NCI-H2171 treated with DMSO at 0.1 percent for 48 hours (cell line): ENCODE results near the gene CIROP.
"Not testable (repeated sequence)": the region's sequence is repeated elsewhere in the genome, so short reads cannot be mapped to it uniquely, and the experiment has no call there.

Experiments used
- DNase-seq: peaks from one replicate; lab custom pipeline; 2025; lab: John Stamatoyannopoulos, UW

Gene CIROP

DNA sequence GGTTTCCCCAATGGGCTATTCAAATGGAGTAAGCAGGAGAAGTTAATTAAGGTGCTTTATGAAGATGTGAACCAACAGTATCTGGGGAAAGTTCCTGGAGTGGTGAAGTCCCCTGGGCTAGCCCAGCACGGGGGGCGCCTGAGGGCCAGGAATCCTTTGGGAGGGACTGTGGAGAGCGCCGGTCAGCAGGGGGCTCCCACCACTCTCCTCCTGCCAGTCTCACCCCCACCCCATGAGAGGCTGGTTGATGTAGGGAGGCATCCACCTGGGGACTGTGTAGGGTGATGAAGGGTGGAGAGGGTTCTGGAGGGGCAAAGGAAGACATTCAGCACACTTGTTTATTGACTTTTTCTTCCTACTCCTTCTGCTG lies 9.9 kb upstream of the CIROP start:
- DNase-seq = no peak

- DNase-seq = no peak
Observed at GRCh38 chr14:23114120-23114458, 9.3 kb upstream of the CIROP start.

DNA sequence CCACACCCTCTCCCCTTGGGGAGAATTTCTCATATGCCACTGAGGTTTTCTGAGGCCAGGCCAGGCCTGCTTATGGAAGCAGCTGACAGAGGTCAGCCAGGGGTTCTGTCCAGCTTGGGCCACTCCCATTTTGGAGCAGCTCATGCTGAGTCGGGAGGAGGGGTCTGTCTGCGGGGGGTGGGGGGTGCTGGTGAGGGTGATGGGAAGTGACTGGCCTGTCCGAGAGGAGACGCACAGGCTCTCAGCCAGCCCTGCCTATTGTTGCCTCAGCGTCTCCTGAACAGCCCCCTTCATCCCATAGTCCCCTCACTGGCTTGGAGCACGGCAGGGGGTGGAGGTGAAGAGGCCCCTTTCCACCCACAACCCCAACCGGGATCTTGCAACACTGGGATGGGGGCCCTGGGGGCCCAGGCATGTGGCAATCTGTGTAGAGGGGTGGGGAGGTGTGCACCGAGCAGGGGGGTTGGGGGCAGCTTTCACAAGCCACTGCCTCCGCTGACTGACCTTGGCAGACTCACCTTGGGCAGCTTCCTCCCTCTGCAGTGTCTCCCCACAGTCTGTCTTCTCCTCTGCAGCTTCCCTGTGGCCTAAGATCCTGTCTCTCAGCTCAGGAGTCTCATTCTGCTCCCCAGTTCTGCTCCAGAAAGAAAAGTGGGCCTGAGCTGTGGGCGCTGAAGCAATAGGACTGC lies 8.8 kb upstream of the CIROP start:
- DNase-seq = no peak

DNA sequence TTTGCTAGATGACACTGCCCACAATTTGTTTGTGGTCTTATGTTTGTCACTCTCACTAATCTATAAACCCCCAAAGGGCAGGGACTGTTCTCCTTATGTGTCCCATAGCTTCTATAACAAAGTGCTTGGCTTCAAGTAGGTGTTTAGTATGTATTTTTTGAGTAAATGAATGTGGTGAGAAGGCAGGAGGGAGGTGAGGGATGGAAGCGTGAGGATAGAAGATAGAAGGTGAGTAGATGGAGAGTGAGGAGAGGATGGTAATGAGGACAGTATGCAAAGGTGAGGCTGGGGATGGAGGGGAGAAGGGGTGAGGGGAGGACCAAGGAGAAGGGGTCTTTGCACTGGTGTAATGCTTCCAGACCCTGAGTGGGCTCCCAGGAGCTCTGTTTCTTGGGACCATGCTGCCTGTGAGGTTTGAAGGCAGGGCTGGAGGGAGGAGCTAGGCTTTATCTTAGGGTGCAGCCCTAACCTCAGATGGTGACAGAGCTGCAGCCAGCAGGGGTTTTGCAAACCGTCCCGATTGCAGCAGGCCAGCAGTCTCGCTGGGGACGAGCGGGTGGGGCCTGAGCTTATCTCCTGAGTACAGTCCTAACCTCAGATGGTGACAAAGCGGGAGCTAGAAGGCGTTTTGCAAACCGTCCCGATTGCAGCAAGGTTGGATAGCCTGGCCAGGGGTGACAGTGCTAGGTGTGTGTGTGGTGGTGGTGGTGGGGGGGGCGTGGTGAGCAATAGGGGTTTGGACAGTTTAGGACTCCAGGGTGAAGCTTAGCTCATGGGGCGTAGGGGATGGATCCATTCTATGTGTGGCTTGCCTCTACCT lies 7.8 kb upstream of the CIROP start:
- no peak for DNase-seq

- DNase-seq = no peak
Observed at GRCh38 chr14:23110579-23111365, 6.0 kb upstream of the CIROP start.

- no peak for DNase-seq
Observed at GRCh38 chr14:23109769-23110168, 5.0 kb upstream of the CIROP start.

DNA sequence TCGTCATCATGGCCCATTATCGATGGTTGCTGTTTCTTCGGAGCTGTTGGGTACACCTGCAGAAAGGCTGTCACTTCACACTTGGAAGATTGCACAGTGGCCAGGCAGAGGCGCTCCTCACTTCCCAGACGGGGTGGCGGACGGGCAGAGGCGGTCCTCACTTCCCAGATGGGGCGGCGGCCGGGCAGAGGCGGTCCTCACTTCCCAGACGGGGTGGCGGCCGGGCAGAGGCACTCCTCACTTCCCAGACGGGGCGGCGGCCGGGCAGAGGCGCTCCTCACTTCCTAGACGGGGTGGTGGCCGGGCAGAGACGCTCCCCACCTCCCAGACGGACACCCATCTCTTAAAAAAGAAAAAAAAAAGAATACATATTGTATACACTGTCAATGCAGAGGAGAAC lies 3.4 kb upstream of the CIROP start:
- DNase-seq = not testable (repeated sequence)

DNA sequence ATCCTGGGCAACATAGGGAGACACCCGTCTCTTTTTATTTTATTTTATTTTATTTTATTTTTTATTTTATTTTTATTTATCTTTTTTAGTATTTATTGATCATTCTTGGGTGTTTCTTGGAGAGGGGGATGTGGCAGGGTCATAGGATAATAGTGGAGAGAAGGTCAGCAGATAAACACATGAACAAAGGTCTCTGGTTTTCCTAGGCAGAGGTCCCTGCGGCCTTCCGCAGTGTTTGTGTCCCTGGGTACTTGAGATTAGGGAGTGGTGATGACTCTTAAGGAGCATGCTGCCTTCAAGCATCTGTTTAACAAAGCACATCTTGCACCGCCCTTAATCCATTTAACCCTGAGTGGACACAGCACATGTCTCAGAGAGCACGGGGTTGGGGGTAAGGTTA lies 2.8 kb upstream of the CIROP start:
- not testable (repeated sequence) for DNase-seq

GRCh38 chr14:23106747-23107045 lies 1.9 kb upstream of the CIROP start:
- DNase-seq = no peak

DNA sequence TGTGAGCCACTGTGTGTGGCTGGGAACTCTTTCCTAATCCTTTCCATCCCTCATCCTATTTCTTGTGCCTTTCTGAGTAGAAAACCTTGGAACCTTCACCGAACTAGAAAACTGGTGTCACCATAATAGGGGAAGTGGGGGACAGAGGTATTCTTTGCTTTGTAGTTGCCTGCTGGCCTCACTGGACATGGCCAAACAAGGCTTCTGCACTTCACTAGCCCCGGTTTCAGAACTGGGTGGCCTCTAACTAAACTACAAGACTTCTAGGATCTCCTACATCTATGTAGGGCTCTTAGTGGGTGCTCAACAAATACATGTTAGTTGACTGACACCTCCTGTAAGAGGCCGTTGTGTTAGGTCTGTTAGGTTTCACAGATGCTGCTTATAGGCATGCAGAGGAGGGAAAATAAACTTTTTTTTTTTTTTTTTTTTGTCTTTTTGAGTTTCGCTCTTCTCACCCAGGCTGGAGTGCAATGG lies 597 bp upstream of the CIROP start:
- no peak for DNase-seq

DNA sequence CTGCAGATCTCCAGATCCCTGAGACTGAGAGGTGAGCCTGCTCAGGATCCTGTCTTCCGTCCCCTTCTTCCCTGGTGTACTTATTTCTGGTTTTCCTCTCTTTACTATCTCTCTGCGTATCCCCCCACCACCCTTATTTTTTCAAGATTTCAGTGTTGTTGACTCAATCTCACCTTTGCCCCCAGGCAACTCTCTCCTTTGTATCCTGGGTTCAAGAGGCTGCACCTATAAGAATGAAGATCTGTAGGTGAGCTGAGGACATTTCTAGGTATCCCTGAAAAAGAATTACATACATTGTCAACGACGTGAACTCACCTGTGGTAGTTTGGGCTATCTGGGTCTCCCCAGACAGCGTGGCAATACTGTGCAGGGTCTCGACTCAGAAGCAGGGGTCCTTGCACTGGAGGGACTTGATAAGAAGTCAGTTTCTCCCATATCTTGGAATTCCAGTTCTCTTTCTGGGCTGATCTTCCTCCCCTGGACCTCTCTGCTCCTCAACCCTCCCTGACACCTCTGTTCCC lies 659 bp downstream of the CIROP start:
- DNase-seq = no peak

DNA sequence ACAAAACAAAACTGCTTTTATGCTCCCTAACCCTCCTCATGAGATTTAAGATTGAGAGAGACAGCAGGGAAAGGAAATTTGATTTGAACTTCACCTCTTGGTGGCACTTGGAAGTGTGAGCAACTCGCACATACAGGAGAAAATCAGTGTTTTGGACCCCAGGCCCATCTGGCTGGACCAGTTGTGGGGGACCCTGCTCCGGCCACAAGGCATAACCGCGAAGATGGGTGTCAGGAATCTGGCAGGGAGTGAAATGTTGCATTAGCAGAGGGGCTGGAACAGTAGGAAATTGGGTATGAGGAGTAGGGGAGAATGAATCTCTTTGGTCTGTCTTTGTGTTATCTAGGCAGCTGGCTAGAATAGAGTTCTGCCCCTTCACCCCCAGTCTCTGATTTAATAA lies 1.2 kb downstream of the CIROP start:
- no peak for DNase-seq

GRCh38 chr14:23102801-23103200 lies 2.0 kb downstream of the CIROP start:
- DNase-seq = no peak

DNA sequence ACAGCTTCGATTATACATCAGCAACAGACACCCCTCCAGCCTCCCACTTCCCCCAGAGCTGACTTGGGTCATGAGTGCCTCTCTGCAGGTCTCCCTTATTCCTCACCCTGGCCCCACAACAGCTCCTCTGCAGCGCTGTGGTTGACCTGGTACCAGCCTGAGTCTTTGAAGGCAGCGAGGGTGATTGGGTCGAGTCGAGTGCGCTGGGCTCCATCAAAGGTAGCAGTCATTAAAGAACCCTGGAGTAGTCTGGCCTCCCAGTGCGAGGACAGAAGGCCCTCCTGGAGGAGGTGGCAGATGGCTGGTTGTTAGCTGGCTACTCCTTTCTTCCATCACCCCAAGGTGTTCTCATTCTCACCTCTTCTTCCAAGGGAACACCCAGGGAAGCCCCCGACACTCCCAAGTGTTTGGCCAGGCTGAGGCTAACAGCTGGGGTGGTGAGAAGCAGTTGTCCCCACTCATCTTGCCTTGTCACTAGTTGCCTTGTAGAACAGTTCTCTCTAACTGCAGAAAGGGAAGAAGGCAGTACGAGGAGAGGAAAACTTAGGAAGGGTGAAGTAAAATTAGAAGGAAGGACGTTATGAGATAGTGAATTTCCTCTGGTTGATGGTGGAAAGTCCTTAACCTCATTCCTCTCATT lies 2.7 kb downstream of the CIROP start:
- DNase-seq = no peak

GRCh38 chr14:23101213-23101970 lies 3.4 kb downstream of the CIROP start:
- DNase-seq = no peak

- DNase-seq = no peak
Observed at GRCh38 chr14:23099212-23099861, 5.5 kb downstream of the CIROP start.

- DNase-seq = no peak
Observed at GRCh38 chr14:23097786-23098185, 7.0 kb downstream of the CIROP start.

- no peak for DNase-seq
Observed at GRCh38 chr14:23095196-23096108, 9.3 kb downstream of the CIROP start, which contains the start of gene C14orf119. Gene C14orf119, plus strand, starts transcription at chr14:23095505. Its CDS starts 2,154 bp downstream, at chr14:23097659.

DNA sequence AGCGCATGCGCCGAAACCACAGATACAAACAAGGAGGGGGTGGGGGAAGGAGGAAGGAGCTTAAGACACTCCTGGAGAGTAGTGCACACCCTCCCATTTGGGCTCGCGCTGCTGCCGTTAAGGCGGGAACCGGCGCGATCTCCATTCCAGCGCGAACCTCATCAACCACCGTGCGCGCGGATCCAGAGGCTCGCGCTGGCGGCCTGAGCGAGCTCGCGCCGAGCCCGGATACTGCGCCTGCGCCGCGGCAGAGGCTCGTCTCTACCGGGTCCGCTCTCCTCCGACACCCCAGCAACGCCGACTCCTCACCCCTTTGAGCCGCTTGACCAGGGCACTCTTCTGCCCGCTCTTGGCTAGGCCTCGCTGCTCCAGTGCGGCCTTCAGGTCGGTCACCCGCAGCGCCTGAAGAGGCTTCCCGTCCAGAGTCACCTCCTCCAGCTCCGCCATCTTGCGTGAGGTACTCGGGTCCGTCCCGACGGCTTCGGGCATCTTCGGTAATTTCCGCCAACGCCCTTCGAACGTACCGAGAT lies 10.1 kb downstream of the CIROP start, which contains the start of gene ACIN1:
ACIN1 (minus strand) TSS at position 471 of the 530 bp plus-strand sequence; CDS start at position 447, 24 bp downstream.
- no peak for DNase-seq
